Measurements from ENCODE around the gene LRRC8A. TPM values are rescaled to one million over a fixed set of nuclear protein-coding genes. Genes with fewer than 3 reads are reported as not detected.

LRRC8A gene
- total RNA-seq, 6 donors from 2014 or later, result 49.0 to 132 (median 67.0) TPM

- DNase-seq (peak; percentile 68 to 87), ATAC-seq (ENCODE audit: low FRiP score in 2 of 2) (peak; percentile 57 to 75)
- Histone ChIP-seq H3K4me1 (peaks cover 38 to 62% (median 53%) of the 10 kb centered on the region in 4 donors), H3K27ac (peak overlapping the region; percentile 63 to 90 (median 82)), H3K9me3 (no peaks in the 10 kb centered on the region), H3K36me3 (peaks cover 3 to 40% (median 11%) of the 10 kb centered on the region in 4 donors), H3K27me3 (no peaks in the 10 kb centered on the region), H3K4me3 (peak overlapping the region in 1 of 4 donors; percentile 3)
- TF ChIP-seq, protein P1, sequence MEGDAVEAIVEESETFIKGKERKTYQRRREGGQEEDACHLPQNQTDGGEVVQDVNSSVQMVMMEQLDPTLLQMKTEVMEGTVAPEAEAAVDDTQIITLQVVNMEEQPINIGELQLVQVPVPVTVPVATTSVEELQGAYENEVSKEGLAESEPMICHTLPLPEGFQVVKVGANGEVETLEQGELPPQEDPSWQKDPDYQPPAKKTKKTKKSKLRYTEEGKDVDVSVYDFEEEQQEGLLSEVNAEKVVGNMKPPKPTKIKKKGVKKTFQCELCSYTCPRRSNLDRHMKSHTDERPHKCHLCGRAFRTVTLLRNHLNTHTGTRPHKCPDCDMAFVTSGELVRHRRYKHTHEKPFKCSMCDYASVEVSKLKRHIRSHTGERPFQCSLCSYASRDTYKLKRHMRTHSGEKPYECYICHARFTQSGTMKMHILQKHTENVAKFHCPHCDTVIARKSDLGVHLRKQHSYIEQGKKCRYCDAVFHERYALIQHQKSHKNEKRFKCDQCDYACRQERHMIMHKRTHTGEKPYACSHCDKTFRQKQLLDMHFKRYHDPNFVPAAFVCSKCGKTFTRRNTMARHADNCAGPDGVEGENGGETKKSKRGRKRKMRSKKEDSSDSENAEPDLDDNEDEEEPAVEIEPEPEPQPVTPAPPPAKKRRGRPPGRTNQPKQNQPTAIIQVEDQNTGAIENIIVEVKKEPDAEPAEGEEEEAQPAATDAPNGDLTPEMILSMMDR (IDR thresholded peaks at IDR 0.05), result no peak
- TF ChIP-seq POLR2A (IDR thresholded peaks at IDR 0.05) (peak in 1 of 4 donors; percentile 59), EP300 (IDR thresholded peaks at IDR 0.05) (peak in 2 of 4 donors; percentile 49 to 56), POLR2AphosphoS5 (IDR thresholded peaks at IDR 0.05) (peak; percentile 34 to 85)
- WGBS, 2 donors, result 42 to 54% methylated on average over 6 to 21 of the region's 23 CpGs
Measured at GRCh38 chr9:128902351-128903078, 20.6 kb downstream of the LRRC8A start.

DNA sequence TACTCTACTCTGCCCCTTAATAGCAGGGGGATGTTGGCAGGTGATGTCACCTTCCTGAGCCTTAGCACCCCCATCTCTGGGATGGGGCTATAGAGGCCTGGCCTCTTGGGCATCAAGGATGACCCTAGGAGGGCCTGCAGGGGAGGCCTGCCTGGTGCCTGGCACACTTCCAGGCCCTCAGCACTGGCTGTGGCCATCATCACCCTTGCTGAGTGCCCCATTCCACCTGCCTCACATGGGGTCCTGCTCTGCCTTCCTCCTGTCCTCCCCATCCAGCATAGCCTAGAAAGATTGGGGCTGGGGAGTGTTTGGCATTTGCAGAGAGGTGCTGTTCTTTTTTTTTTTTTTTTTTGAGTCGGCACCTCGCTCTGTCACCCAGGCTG is 21.1 kb downstream of the LRRC8A start:
- DNase-seq, result no peak
- Histone ChIP-seq H3K4me3 (no peak overlapping the region), H3K36me3 (peaks cover 8 to 44% (median 16%) of the 10 kb centered on the region in 4 donors), H3K27ac (peak overlapping the region; percentile 63 to 90 (median 82)), H3K4me1 (peaks cover 37 to 56% (median 51%) of the 10 kb centered on the region in 4 donors), H3K9me3 (no peaks in the 10 kb centered on the region), H3K27me3 (no peaks in the 10 kb centered on the region)
- WGBS, 2 donors, result 68 to 97% methylated on average over 2 of the region's 2 CpGs
- ATAC-seq (ENCODE audit: low FRiP score in 2 of 2), result no peak
- TF ChIP-seq EP300 (IDR thresholded peaks at IDR 0.05), result no peak
- TF ChIP-seq POLR2AphosphoS5 (IDR thresholded peaks at IDR 0.05), result no peak
- TF ChIP-seq, protein P1 (IDR thresholded peaks at IDR 0.05), result no peak
- TF ChIP-seq POLR2A (IDR thresholded peaks at IDR 0.05), result no peak

DNA sequence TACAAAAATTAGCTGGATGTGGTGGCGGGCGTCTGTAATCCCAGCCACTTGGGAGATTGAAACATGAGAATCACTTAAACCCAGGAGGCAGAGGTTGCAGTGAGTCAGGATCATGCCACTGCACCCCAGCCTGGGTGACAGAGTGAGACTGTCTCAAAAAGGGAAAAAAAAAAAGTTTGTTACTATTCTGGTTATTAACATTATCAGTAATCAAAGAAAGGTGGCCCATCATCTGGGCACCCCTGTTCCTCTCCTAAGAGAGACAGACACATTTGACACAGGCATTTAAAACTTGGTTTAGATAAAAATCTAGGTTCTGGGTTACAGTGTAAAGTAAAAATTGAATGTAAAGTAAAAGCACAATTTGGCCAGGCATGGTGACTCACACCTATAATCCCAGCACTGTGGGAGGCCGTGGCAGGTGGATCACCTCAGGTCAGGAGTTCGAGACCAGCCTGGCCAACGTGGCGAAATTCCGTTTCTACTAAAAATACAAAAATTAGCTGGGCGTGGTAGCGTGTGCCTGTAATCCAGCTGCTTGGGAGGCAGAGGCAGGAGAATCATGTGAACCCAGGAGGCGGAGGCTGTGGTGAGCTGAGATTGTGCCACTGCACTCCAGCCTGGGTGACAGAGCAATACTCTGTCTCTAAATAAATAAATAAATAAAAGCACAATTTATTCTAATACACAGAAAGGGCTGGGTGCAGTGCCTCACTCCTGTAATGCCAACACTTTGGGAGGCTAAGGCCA is 22.1 kb downstream of the LRRC8A start:
- Histone ChIP-seq H3K36me3 (peaks cover 14 to 45% (median 25%) of the 10 kb centered on the region in 4 donors), H3K27ac (peak overlapping the region in 2 of 4 donors; percentile 84 to 90), H3K4me3 (no peak overlapping the region), H3K4me1 (peaks cover 27 to 49% (median 41%) of the 10 kb centered on the region in 4 donors), H3K9me3 (no peaks in the 10 kb centered on the region), H3K27me3 (no peaks in the 10 kb centered on the region)
- TF ChIP-seq POLR2AphosphoS5 (IDR thresholded peaks at IDR 0.05), result no peak
- TF ChIP-seq, protein P1 (IDR thresholded peaks at IDR 0.05), result no peak
- no peak for TF ChIP-seq EP300 (IDR thresholded peaks at IDR 0.05)
- no peak for TF ChIP-seq POLR2A (IDR thresholded peaks at IDR 0.05)
- no peak for ATAC-seq (ENCODE audit: low FRiP score in 2 of 2)
- DNase-seq, result no peak
- 94 to 95% methylated on average over 10 of the region's 10 CpGs for WGBS, 2 donors

GRCh38 chr9:128905964-128906363 is 24.0 kb downstream of the LRRC8A start:
- H3K4me1 ChIP-seq, result peaks cover 27 to 49% (median 37%) of the 10 kb centered on the region in 4 donors

More at GRCh38 chr9:128905964-128906363, 24.0 kb downstream of the LRRC8A start:
- peaks cover 14 to 58% (median 38%) of the 10 kb centered on the region in 4 donors for H3K36me3 ChIP-seq
- no peaks in the 10 kb centered on the region for H3K27me3 ChIP-seq
- H3K4me3 ChIP-seq, result no peak overlapping the region
- H3K27ac ChIP-seq, result peak overlapping the region in 1 of 4 donors; percentile 40
- no peaks in the 10 kb centered on the region for H3K9me3 ChIP-seq
- DNase-seq (no peak), ATAC-seq (ENCODE audit: low FRiP score in 2 of 2) (no peak)
- TF ChIP-seq EP300 (IDR thresholded peaks at IDR 0.05) (no peak), POLR2AphosphoS5 (IDR thresholded peaks at IDR 0.05) (no peak), POLR2A (IDR thresholded peaks at IDR 0.05) (no peak)
- TF ChIP-seq, protein P1 (IDR thresholded peaks at IDR 0.05), result no peak
- WGBS, 2 donors, result 93 to 94% methylated on average over 7 of the region's 7 CpGs

Data from upper lobe of left lung (tissue), 6 donors.